HepG2 (cell line): ENCODE data around the gene TNS1. TPM values are rescaled to one million over a fixed set of nuclear protein-coding genes. Genes with fewer than 3 reads are reported as not detected.

Experiments used
- ATAC-seq: fragments of 200-7000 bp; cut with Tn5 transposase; 3 replicates; pipeline ENCODE4 v1.9.1; 2020; ENCODE audit warnings: mild to moderate bottlenecking, moderate library complexity
- BruUV-seq: library from RNA; stranded (reverse); fragments of 400-500 nt; replicated peaks from 2 replicates; lab custom pipeline; 2021; lab: Mats Ljungman, UMichigan
- CTCF ChIA-PET: fragments of 300-600 bp; formaldehyde crosslinking; extraction: SDS; loops from one replicate; lab custom pipeline; 2021; ENCODE audit warnings: low total read pairs, inconsistent platforms, low intra/inter-chr PET ratio; lab: Yijun Ruan, JAX
- POLR2A ChIA-PET: fragments of 350-600 bp; sonication (Branson Sonifier 250); formaldehyde crosslinking; loops from one replicate; lab custom pipeline; 2020; ENCODE audit warnings: antibody characterized with exemption, inconsistent platforms; lab: Yijun Ruan, JAX
- DNase-seq: peaks from one replicate; pipeline ENCODE4 v3.0.0-alpha.2; 2015; ENCODE audit warnings: low spot score
- FAIRE-seq: peaks from 3 replicates; lab custom pipeline; 2011; peaks lifted over from hg19 to GRCh38; lab: Jason Lieb, UNC
- H2AFZ ChIP-seq: one replicate; pipeline ENCODE4 v1.6.1; 2011; ENCODE audit warnings: low read length, inconsistent platforms
- H3K27ac ChIP-seq: fragments of 300-600 bp; 3 replicates; pipeline ENCODE4 v1.8.0; 2011; ENCODE audit warnings: mixed run types, mild to moderate bottlenecking, mixed read lengths, low read length, inconsistent platforms; ENCODE audit not compliant: insufficient read depth; ENCODE audit errors: extremely low read length
- H3K27me3 ChIP-seq, 2 experiments: fragments of 200-600 bp in 1 of 2; 2 replicates in 1 of 2; 3 replicates in 1 of 2; pipeline versions ENCODE4 v1.6.0 to v1.8.0; 2011; ENCODE audit warnings: low read length in 2 of 2, mild to moderate bottlenecking in 2 of 2, moderate library complexity in 2 of 2, inconsistent platforms in 1 of 2; ENCODE audit not compliant: insufficient read depth in 2 of 2, control insufficient read depth in 1 of 2
- H3K36me3 ChIP-seq, 2 experiments: fragments of 200-600 bp in 1 of 2; replicated peaks in 1 of 2; 2 replicates in 1 of 2; 3 replicates in 1 of 2; pipeline versions ENCODE4 v1.5.1 to v1.8.0; 2011; ENCODE audit warnings: low read length in 2 of 2, inconsistent platforms in 1 of 2; ENCODE audit not compliant: insufficient read depth in 2 of 2, control insufficient read depth in 1 of 2
- H3K4me1 ChIP-seq: 2 replicates; pipeline ENCODE4 v1.5.1; 2012; ENCODE audit warnings: low read length, inconsistent platforms; ENCODE audit not compliant: insufficient read depth
- H3K4me2 ChIP-seq: 2 replicates; pipeline ENCODE4 v1.6.0; 2011; ENCODE audit warnings: low read depth, low read length, inconsistent platforms
- H3K4me3 ChIP-seq, 3 experiments: fragments of 200-600 bp in 1 of 3; sonication (generic), shearing (Covaris generic) in 1 of 3; replicated peaks in 1 of 3; 2 replicates each; pipeline ENCODE4 v1.5.1; 2011 to 2016; ENCODE audit warnings: low read length in 3 of 3, inconsistent platforms in 2 of 3, low read depth in 2 of 3, mild to moderate bottlenecking in 2 of 3, control low read depth in 1 of 3, mixed read lengths in 1 of 3; ENCODE audit not compliant: insufficient read depth in 1 of 3
- H3K79me2 ChIP-seq: one replicate; pipeline ENCODE4 v1.6.1; 2011; ENCODE audit warnings: low read length, inconsistent platforms; ENCODE audit not compliant: insufficient read depth
- H3K9ac ChIP-seq: 2 replicates; pipeline ENCODE4 v1.6.0; 2011; ENCODE audit warnings: mild to moderate bottlenecking, low read depth, low read length, inconsistent platforms; ENCODE audit not compliant: insufficient read depth
- H3K9me3 ChIP-seq: 2 replicates; pipeline ENCODE4 v1.5.1; 2012; ENCODE audit warnings: mild to moderate bottlenecking, low read length
- H4K20me1 ChIP-seq: 2 replicates; pipeline ENCODE4 v1.6.0; 2011; ENCODE audit warnings: inconsistent platforms, mild to moderate bottlenecking, low read length, moderate library complexity; ENCODE audit not compliant: insufficient read depth
- ATF2 ChIP-seq: sonication (generic); formaldehyde crosslinking; IDR thresholded peaks from 2 replicates; pipeline ENCODE4 v1.4.0; 2020; ENCODE audit warnings: missing genetic modification reagents
- CHD4 ChIP-seq: fragments of 200-600 bp; sonication (generic); IDR thresholded peaks from 2 replicates; pipeline ENCODE4 v1.7.0; 2017; ENCODE audit warnings: mild to moderate bottlenecking, low read length, borderline replicate concordance
- FOXO4 ChIP-seq: sonication (generic); formaldehyde crosslinking; conservative IDR thresholded peaks from 2 replicates; pipeline ENCODE4 v1.8.1; 2023; ENCODE audit warnings: missing genetic modification reagents
- TSC22D2 ChIP-seq: sonication (generic); formaldehyde crosslinking; IDR thresholded peaks from 2 replicates; pipeline ENCODE4 v1.5.1; 2020; ENCODE audit warnings: missing genetic modification reagents, mild to moderate bottlenecking, borderline replicate concordance
- WGBS: methylation state at CpG from one replicate; pipeline ENCODE4 v1.1.6; 2017; ENCODE audit warnings: low lambda C conversion rate; 5-methylcytosine and 5-hydroxymethylcytosine counted together
- in situ Hi-C: cut with HindIII; loops from 2 replicates; pipeline ENCODE4 v1.10.0; 2017; ENCODE audit warnings: low pct_unique_long_range_greater_than_20kb; ENCODE audit not compliant: extremely low pct_ligation_motif_present
- intact Hi-C: fragments of 100-400 bp; cut with micrococcal nuclease; formaldehyde crosslinking; loops from one replicate; pipeline ENCODE4 v1.10.0; 2022; ENCODE audit not compliant: unreplicated experiment
- polyA plus RNA-seq, 8 experiments: library from polyadenylated mRNA; depleted of rRNA in 3 of 8; stranded (reverse) in 7 of 8; unstranded in 1 of 8; fragments of >200 nt; fragmentation: Illumina TruSeq in 4 of 8; extraction: Trizol in 4 of 8; gene quantifications; 2 replicates each; pipeline versions ENCODE4 v1.2.1 to v1.2.3, GENCODE V29; 2011 to 2016; ENCODE audit warnings: low read depth in 4 of 8, missing spikeins in 1 of 8, mixed read lengths in 1 of 8; ENCODE audit not compliant: insufficient read depth in 1 of 8
- total RNA-seq, 5 experiments: library from RNA; depleted of rRNA; stranded (reverse); fragments of >200 nt; fragmentation: Illumina TruSeq; extraction: Trizol; gene quantifications; 2 replicates each; pipeline ENCODE4 v1.2.3, GENCODE V29; 2016; ENCODE audit warnings: low read depth in 1 of 5

TNS1 gene
- total and polyA plus RNA-seq, 2 of the 13 experiments (the other 11 are each of a cell fraction or from before 2014, with no cell fraction given): 1.9 to 118 TPM

GRCh38 chr2:217916504-217917254, 86.1 kb downstream of the TNS1 start (continued):
- TF ChIP-seq ATF2 (no peak), CHD4 (no peak)

GRCh38 chr2:217915706-217916105, 87.1 kb downstream of the TNS1 start:
- no peak overlapping the region for H3K27ac ChIP-seq
- 92% methylated on average over 3 of the region's 5 CpGs for WGBS
- H3K36me3 ChIP-seq: peaks cover 7 to 10% of the 10 kb centered on the region in 2 experiments; a peak in 2 of 5 replicates
- no peak overlapping the region for H2AFZ ChIP-seq
- in situ Hi-C loops (no loop called here), intact Hi-C loops (no loop called here)
- ATAC-seq (no peak), DNase-seq (no peak), FAIRE-seq (no peak)
- BruUV-seq: no TSS peak
- H3K4me2 ChIP-seq: no peak overlapping the region
- no peaks in the 10 kb centered on the region for H3K9me3 ChIP-seq
- TF ChIP-seq FOXO4 (CRISPR knock-in tag) (0 out of 2 replicates have a peak, but pooled peaks have one; percentile 80), TSC22D2 (CRISPR knock-in tag) (no peak)
- CTCF ChIA-PET: no interaction called here
- POLR2A ChIA-PET: interaction anchor here (1.0 kb wide), 1 partner anchor 13 kb away, joined by 4 read pairs; no protein-coding TSS in a partner anchor
- no peak overlapping the region for H3K4me3 ChIP-seq
- H4K20me1 ChIP-seq: no peaks in the 10 kb centered on the region
- H3K79me2 ChIP-seq: no peaks in the 10 kb centered on the region
- H3K27me3 ChIP-seq: no peaks in the 10 kb centered on the region
- H3K9ac ChIP-seq: no peak overlapping the region
- peaks cover 83% of the 10 kb centered on the region for H3K4me1 ChIP-seq
